UCSD-AML1 (cell line): ENCODE results near the gene NAV3.

Experiments
- DNase-seq: peaks from one replicate; lab custom pipeline; 2025; ENCODE audit not compliant: unreplicated experiment; lab: John Stamatoyannopoulos, UW

NAV3 gene

DNA sequence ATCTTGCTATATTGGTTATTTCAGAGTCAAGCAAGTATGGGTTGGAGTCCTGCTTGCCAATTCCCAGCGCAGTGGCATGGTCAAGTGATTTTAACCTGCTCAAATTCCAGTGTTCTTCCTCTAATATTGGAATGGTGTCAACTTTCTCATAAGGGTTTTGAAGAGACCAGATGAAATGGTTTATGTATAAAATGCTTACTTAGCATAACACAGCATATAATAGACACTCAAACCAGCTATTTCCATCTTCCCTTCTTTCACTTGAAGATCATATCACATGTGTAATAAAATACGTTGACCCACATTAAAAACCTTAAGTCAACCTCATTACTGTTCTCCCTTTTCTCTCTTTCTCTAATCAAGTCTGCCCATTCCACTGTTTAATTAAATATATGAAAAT, 144.0 kb downstream of the NAV3 start:
- no peak for DNase-seq

DNA sequence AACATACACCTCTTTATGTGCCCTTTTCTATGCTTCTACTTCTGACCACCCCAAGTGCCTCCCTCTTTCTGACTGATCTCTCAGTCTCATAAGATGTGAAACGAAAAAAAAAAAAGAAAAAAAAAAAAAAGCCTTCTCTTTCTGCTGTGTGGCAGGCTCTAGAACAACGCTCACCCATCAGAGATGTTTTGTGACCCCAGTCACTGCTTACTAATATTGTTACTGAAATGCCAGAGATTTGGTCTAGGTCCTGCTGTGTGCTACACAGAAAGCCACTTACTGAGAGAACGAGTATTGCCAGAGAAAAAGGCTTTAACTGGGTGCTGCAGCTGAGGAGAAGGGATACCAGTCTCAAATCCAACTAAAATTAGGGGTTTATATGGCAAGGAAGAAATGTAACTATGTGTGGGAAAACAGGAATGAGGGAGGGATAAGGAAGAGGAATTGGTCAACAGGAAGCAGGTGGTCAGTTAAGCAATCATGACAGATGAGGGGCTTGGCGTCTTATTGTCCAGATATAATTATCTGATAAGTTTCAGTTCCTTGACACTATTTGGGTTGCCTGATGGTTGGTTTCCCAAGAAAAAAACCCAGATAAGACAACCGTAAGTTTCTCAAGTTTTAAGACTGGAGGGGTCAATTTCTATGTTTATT, 149.0 kb downstream of the NAV3 start:
- no peak for DNase-seq

DNA sequence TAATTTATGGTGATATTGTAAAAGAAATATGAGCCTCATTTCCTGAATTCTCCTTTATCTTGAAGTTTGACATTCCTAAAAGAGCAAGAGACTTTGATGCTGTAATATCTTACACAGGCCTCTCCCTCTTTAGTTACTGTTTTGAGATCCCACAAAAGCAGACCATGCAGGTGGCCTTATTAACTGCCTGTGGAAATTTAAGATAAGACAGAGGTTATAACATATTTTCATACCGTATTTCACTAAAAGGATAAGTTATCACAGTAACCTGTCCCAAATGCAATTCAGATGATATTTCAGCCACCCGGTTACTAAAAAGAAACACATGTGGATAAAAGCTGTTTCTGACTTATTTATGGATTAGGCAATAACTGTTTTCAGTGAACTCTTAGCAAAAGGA, 150.1 kb downstream of the NAV3 start:
- DNase-seq, result no peak

DNA sequence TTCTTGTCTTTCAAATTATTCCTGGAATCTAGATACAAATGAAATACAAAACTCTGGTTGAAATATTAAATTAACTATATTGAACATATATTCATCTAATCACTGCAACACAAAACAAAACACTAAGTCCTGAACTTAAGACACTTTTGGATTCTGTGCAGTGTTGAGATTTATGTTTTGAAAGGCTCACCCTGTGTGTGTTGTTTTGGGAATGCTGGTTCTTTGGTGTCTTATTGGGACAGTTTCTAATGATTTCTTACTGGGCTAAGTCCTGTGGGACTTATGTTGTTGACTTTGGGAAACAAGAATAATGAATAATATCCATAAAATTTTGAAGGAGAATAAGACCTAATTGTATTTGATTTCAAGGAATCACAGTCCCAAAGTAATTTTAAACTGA, 153.2 kb downstream of the NAV3 start:
- no peak for DNase-seq

DNA sequence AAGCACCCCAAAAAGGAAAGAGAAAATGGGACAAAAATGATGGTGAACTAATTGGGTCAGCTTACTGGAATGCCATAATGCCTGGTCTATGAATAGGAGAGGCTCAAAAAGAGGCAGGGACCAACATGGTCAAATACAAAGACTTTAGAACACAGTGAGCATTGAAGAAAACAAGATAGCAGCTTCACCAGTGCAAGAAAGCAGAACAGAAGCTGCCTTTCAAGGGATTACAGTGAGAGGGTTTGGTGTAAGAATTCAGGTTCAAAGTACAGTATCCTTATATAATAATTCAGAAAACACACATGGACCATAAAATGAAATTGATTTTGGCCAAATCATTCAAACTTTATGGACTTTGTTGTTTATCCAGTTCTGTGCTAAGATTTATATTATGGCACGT, 162.1 kb downstream of the NAV3 start:
- no peak for DNase-seq

DNA sequence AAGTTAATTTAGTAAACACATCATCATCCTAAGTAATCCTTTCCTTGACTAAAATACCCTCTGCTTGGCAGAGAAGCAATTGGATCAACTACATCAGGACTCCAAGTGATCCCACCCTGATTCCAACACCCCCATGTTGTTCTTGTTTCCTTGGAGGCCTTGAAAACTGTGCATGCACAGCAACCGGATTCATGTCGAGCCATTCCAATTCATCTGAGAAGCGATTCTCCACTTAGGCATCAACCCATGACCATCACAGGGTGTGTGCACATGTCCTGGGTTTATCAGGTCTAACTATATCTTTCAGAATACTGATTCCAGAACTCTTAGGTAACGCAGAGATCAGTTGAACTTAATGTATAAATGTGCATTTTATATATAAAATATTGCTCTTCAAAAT, 163.0 kb downstream of the NAV3 start:
- DNase-seq, result no peak

DNA sequence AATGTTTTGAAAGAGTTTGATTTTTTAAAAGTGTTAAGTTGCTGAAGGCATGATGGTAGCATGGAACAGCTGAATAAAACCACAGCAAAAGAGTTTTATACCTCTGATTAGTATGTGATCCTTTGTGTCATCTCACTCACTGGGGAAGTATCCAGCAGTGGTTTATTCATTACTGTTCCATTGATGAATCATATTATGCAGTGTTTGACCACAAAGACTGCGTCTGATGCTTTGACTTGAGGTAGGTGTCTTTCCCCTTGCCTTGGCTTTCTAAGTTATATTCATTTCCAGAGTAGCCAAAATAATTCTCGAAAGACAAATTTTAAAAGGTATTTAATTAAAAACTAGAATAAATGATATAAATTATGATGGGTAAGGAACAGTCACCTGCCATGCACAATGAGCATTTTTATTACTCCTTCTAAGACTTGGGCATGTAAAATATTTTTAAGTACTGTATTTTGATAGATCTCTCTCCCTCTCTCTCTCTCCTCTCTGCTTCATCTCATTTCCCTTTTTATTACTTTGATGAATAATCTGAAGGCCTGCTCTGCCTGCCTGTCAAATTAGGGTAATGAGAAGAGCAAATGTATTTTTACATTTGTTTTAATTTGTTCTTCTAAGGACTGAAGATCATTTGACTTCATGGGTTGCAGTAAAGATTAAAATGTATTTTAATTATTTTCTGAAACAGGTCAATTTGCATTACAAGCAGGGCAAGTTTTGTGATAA, 164.9 kb downstream of the NAV3 start:
- DNase-seq, result no peak

DNA sequence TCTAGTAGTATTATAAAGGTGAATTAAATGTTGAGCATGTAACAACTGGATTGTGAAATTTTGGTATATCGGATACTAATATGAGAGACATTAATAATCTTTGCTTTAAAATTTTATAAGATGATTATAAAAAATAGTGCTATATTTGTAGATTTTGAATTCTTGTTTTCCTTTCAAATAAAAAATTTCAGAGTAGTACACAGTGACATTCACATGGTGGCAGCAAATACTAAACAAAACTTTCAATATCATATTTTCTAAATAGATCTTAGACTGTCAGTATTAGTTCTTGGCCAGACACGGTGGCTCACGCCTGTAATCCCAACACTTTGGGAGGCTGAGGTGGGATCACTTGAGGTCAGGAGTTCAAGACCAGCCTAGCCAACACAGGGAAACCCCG, 166.0 kb downstream of the NAV3 start:
- DNase-seq, result no peak

DNA sequence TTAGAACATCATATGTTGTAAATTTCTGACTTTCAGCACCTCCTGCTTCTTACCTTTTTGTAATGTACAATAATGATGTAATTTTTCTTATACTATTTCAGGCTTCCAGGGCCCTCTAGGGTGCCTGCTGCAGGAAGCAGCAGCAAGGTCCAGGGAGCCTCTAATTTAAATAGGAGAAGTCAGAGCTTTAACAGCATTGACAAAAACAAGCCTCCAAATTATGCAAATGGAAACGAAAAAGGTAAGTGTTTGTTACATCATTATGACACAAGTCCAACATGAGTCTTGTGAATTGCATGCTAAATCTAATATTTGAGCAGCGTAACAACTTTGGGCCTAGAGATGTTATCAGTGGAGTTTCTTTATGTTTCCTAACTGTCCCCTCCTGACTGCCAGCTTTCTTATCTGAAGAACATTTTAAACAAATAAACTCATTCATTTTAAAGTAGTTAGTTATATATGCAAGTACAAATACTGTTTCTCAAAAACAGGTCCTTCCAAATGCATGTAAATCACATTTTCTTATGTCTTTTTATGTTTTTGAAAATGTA, 167.6 kb downstream of the NAV3 start:
- no peak for DNase-seq

DNA sequence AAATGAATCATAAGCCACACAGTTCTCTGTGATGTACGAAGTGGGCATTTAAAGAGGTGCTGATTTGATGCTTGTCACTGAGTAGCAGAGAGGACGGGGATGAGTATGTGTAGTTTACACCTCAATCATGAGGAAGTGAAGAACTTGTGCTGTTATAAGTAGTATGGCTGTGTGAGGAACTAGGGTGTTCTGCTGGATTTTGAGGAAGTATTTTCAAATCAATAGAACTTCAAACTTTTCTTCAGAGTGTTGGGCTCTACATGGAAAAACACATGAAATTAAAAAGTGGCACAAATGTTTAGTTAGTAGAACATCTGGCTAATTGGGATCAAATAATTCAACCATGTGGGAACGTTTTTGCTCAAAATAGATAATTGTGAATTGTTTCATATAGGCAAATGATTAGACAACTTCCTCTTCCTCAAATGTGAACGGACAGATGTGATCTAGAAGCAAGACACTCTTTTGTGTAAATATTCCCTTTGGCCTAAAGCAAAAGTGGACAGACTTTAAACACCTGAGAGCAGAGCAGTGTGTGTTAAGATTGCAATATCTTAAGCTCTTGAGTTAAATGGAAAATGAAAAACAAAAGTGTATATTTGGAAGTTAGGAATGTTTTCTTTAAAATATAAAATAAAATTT, 168.5 kb downstream of the NAV3 start:
- no peak for DNase-seq

DNA sequence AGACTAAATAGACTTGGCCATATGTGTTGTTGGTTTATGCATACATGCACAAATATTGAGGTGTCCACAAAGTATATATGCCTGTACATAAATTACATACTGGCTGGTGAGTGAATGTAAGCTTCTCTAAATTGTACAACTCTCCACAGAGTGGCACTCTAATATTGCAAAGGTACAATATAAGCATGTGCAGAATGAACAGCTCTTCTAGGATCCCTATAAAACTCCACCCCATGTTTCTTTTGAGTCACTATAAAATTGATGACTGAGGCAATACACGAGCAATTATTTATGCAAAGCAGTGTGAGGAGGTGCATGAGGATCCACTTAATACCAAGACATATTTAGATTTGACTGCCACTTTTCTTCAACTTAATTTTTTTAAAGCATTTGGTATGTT, 172.2 kb downstream of the NAV3 start:
- no peak for DNase-seq

DNA sequence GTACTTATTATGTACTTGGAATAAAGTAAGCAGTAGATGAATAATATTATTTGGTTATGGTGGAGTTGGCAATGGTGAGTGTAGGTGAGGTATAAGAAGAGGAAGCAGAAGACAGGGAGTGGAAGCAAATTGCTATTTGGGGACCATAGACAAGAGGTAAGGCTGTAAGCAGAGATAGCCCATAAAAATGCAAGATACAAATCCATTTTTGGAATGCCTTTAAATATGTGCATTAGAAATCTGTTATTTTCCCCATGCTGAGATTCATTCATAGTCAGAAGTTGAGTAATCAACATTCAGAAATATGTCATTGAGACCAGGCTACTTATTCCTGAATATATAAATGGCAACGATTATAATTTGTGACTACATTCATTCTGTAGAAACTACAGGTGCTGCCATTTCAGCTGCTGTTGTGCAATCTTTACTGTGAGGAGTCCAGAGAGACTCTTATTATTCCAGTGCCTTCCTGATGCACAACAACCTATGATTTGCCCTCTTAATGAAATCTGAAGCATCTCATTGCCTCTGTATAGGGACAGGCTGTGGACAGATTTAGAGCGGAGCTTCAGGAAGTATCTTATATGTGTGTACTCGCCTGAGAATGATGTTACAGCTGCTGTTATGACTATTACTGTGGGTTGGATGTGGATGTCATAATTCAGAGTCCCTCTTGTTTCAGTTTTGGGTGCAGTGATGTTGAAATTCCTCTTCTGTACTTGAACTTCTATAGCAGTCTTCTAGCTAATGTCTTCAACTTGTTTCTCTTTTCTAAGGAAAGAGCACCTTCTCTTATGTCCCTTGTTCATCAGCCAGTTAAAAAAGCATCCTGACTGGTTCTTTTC, 173.8 kb downstream of the NAV3 start:
- DNase-seq, result no peak

DNA sequence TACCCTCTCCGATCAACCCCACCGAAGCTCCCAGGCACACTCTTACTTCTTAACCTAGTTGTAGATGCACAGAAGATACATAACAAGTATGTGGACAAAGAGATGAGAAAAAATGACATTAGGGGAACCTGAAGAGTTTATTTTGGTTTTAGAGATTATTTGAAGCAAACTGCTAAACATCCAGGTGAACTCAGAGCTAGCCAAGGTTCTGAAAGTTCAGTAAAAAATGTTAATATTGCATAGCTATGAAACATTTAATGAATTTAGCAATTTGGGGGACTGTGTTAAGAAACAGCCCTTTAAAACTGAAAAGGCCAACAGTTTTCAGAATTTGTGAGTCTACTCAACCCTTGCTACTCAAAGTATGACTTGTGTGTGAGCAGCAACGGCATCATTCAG, 174.4 kb downstream of the NAV3 start:
- DNase-seq, result no peak

DNA sequence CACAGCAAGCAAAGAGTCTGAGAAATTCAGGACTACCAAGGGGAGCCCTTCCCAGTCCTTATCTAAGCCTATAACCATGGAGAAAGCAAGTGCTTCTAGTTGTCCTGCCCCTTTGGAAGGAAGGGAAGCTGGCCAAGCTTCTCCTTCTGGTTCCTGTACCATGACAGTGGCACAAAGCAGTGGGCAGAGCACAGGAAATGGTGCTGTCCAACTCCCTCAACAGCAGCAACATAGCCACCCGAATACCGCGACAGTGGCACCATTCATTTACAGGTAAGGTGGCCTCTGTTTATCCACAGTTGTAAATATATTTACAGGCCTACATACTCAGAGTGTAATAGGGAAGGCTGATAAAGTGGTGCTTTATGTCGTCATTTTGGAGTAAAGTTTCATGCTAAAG, 176.5 kb downstream of the NAV3 start:
- no peak for DNase-seq

DNA sequence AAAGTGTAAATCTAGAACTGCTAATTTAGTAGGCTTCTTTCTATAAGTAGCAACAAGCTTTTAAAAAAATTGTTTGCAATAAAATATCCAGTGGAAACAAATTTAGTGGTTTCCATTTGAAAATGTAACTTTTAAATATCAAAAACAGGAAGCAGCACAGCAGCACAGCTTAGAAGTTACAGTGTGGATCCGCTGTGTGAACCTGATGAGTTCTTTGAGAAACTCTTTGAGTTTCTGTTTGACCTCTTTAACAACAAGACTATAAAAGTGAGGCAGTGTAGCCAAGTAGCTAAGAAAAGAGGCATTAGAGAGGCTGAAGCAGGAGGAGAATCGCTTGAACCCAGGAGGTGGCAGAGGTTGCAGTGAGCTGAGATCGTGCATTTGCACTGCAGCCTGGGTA, 178.3 kb downstream of the NAV3 start:
- DNase-seq, result no peak

DNA sequence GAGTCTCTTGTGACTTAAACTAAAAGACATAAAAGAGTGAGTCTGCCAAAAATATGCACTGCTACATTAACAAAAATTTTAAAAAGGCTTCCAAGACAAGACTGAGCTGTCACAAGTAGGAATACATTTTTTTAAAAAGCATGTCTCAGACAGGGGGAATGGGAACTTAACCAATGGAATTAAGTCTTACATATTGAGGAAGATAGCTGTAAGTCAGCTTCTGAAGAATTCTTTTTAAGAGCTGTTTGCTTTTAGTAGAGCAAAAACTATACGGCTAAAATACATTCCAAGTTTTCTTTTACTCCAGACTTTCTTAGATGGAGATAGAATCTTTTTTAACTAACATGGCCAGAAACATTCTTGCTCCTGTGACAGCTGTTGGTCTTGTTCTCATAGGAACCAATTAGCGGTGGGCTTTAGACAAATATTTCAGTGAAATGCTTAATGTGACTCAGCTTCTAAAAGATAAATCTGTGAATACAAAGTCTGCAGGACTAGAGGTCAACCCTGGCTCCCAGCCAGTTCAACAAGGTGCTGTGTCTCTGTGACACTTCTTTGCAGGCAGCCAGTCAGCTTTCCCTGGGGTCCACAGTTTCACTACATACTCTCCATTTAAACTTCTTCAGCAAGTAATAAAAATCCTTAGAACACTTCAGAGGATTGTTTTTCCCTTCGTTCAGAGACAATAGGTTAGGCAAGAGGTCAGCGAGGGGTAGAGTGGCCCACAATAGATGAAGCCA, 187.6 kb downstream of the NAV3 start:
- no peak for DNase-seq

DNA sequence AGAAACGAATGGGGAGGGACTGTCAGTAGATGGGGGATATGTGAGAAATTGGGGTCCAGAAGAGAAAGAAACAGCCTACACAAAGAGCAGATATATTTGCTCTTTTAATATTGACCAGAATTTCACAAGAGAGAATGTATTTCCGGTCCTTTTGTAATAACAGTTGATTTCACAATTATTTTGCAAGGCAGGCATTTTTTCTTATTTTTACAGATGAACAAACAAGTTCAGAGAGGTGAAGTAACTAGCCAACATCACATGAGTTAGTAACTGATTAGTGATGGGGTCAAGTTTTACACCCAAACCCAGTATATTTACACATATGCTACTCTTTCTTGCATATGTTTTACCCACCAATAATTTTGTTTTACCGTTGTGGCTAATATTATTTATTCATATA, 188.2 kb downstream of the NAV3 start:
- no peak for DNase-seq

DNA sequence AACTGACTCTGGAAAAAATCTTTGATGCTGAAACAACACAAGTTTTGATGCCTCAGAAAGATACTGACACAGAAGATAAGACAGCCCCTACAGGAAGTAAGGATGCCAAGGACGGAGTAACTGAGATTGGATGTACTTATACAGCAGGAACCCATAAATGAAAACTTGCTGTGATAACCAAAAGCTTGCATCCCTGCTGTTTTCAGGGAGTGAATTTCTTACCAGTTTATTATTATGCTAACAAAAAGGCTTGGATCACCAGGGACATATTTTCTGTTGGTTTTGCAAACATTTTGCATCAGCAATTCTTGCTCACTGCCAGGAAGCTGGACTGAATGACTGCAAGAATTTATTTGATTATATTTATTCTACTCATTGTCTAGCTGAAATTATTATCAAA, 197.7 kb downstream of the NAV3 start:
- DNase-seq, result no peak

DNA sequence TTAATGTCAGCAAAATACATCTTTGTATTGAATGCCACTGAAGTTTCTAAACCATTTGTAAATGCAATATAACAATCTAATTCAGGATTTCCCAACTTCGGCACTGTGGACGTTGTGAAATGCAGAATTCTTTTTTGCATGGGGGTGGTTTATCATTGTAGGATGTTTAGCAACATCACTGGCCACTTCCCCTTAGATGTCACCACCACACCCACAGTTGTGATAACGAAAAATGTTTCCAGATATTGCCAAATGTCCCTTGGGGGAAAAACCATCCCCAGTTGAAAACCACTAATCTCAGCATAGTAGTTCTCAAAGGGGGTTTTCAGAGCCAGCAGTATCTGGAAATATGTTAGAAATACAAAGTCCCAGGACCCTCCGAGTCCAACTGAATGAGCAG, 203.3 kb downstream of the NAV3 start:
- DNase-seq, result no peak

DNA sequence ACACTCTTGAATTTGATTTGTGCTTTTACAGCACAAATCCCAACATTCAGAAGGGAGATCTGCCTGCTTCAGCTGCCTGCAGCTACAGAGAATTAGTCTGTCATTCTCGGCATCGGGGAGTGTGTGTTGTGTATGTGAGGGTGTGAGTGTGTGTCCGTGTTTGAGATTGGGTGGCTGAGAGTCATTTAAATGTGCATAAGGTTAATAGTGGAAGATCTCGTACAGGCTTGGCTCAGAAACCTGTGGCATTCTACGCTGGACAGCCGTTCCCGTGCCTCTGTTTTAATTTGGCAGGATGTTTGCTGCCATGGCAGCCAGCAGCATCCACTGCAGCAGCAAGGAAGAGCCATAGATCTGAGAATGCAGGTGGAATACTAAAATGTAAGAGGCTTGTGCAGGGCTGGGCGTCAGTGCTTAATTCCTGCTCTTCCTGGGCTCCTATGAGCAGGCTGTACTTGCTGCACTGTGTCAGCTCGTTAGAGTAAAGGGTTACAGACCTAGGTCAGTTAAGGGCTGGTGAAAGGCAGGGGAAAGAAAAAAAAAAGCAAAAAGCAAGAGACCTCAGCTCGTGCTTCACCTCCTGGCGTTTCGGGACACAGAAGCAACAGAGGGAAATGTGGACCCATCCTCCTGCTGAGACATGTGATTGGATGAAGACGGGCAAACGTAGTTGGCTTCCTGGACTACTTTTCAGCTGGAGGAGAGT, 205.4 kb downstream of the NAV3 start:
- no peak for DNase-seq
